Panc1 (cell line): ENCODE measurements around the gene SOBP. TPM values are rescaled to one million over a fixed set of nuclear protein-coding genes. Genes with fewer than 3 reads are reported as not detected.

Source experiments
- ATAC-seq: fragments of 200-7000 bp; cut with Tn5 transposase; 2 replicates; pipeline ENCODE4 v1.9.1; 2020; ENCODE audit warnings: mild to moderate bottlenecking, moderate library complexity
- BruUV-seq: library from RNA; stranded (reverse); fragments of 400-500 nt; replicated peaks from 2 replicates; lab custom pipeline; 2021; lab: Mats Ljungman, UMichigan
- CTCF ChIA-PET: fragments of 300-600 bp; sonication (Branson Sonifier 250); formaldehyde crosslinking; loops from one replicate; lab custom pipeline; 2022; ENCODE audit warnings: antibody characterized with exemption; lab: Charles Lee
- POLR2A ChIA-PET: fragments of 300-600 bp; sonication (Branson Sonifier 250); formaldehyde crosslinking; loops from one replicate; lab custom pipeline; 2022; ENCODE audit warnings: antibody characterized with exemption; lab: Charles Lee
- DNase-seq: peaks from one replicate; pipeline ENCODE4 v3.0.0-alpha.2; 2010; ENCODE audit warnings: low read depth, low spot score
- H3K27ac ChIP-seq: 2 replicates; pipeline ENCODE4 v1.5.1; 2011; ENCODE audit warnings: mild to moderate bottlenecking, low read length, inconsistent platforms
- H3K27me3 ChIP-seq: fragments of 200-500 bp; sonication (Bioruptor generic); 2 replicates; pipeline ENCODE4 v1.6.0; 2014; ENCODE audit warnings: low read length, inconsistent platforms; ENCODE audit not compliant: control insufficient read depth, insufficient read depth
- H3K36me3 ChIP-seq: fragments of 200-500 bp; sonication (Bioruptor generic); 2 replicates; pipeline ENCODE4 v1.5.1; 2014; ENCODE audit warnings: inconsistent platforms, mild to moderate bottlenecking, low read length, moderate library complexity; ENCODE audit not compliant: control insufficient read depth, insufficient read depth
- H3K4me1 ChIP-seq: 2 replicates; pipeline ENCODE4 v1.5.1; 2011; ENCODE audit warnings: inconsistent platforms, mild to moderate bottlenecking, low read length, moderate library complexity; ENCODE audit not compliant: control insufficient read depth, insufficient read depth
- H3K4me3 ChIP-seq, 2 experiments: 2 replicates each; pipeline ENCODE4 v1.5.1; 2011 to 2012; ENCODE audit warnings: low read depth in 2 of 2, low read length in 2 of 2, mild to moderate bottlenecking in 2 of 2, inconsistent platforms in 1 of 2, moderate library complexity in 1 of 2
- H3K9me3 ChIP-seq: fragments of 200-500 bp; sonication (Bioruptor generic); 2 replicates; pipeline ENCODE4 v1.5.1; 2014; ENCODE audit warnings: low read depth, mild to moderate bottlenecking, inconsistent platforms, low read length, moderate library complexity; ENCODE audit not compliant: control insufficient read depth, insufficient read depth
- CTCF ChIP-seq: fragments of 450-650 bp; IDR thresholded peaks from 2 replicates; pipeline ENCODE4 v1.5.1; 2017; ENCODE audit warnings: mild to moderate bottlenecking
- POLR2AphosphoS5 ChIP-seq: IDR thresholded peaks from 2 replicates; pipeline ENCODE4 v1.6.1; 2012; ENCODE audit warnings: mild to moderate bottlenecking, low read depth, low read length, moderate library complexity
- REST ChIP-seq, 2 experiments: IDR thresholded peaks; 2 replicates each; pipeline ENCODE4 v1.6.1; 2011 to 2012; ENCODE audit warnings: low read depth in 2 of 2, control low read depth in 1 of 2, low read length in 1 of 2, mild to moderate bottlenecking in 1 of 2, moderate library complexity in 1 of 2; ENCODE audit not compliant: insufficient read depth in 1 of 2
- SIN3A ChIP-seq: IDR thresholded peaks from 2 replicates; pipeline ENCODE4 v1.6.1; 2012; ENCODE audit warnings: low read depth, mild to moderate bottlenecking, low read length, moderate library complexity, borderline replicate concordance; ENCODE audit not compliant: insufficient read depth
- TCF7L2 ChIP-seq: IDR thresholded peaks from 2 replicates; pipeline ENCODE4 v1.6.1; 2011; ENCODE audit warnings: mild to moderate bottlenecking, low read depth, low read length, inconsistent platforms
- in situ Hi-C: cut with HindIII; loops from 2 replicates; pipeline ENCODE4 v1.10.0; 2016; ENCODE audit warnings: low sequenced_read_pairs, low pct_unique_long_range_greater_than_20kb
- intact Hi-C: fragments of 100-400 bp; cut with micrococcal nuclease; formaldehyde crosslinking; loops from one replicate; pipeline ENCODE4 v1.10.0; 2022; ENCODE audit not compliant: unreplicated experiment
- total RNA-seq: library from RNA; stranded (reverse); gene quantifications from one replicate; pipeline ENCODE4 v1.2.1, GENCODE V29; 2021; ENCODE audit not compliant: unreplicated experiment

SOBP gene
- total RNA-seq, 1 experiment from 2014 or later = 9.0 TPM

GRCh38 chr6:107578642-107579341, 88.9 kb downstream of the SOBP start:
- no peak overlapping the region for H3K27ac ChIP-seq
- H3K4me1 ChIP-seq = no peaks in the 10 kb centered on the region
- in situ Hi-C loops = no loop called here
- DNase-seq = no peak
- intact Hi-C loops = no loop called here
- no TSS peak for BruUV-seq
- ChIA-PET CTCF (no interaction called here), POLR2A (no interaction called here)
- no peak overlapping the region for H3K4me3 ChIP-seq
- H3K36me3 ChIP-seq = no peaks in the 10 kb centered on the region
- ATAC-seq = no peak
- H3K27me3 ChIP-seq = no peaks in the 10 kb centered on the region; the same call in 1 of the 2 replicates
- H3K9me3 ChIP-seq = no peaks in the 10 kb centered on the region
- TF ChIP-seq POLR2AphosphoS5 (no peak), TCF7L2 (no peak), CTCF (no peak), SIN3A (no peak), REST (IDR thresholded peaks at IDR 0.05; ENCODE audit: insufficient read depth in 1 of 2, low read depth in 2 of 2, low read length in 1 of 2) (no peak)

DNA sequence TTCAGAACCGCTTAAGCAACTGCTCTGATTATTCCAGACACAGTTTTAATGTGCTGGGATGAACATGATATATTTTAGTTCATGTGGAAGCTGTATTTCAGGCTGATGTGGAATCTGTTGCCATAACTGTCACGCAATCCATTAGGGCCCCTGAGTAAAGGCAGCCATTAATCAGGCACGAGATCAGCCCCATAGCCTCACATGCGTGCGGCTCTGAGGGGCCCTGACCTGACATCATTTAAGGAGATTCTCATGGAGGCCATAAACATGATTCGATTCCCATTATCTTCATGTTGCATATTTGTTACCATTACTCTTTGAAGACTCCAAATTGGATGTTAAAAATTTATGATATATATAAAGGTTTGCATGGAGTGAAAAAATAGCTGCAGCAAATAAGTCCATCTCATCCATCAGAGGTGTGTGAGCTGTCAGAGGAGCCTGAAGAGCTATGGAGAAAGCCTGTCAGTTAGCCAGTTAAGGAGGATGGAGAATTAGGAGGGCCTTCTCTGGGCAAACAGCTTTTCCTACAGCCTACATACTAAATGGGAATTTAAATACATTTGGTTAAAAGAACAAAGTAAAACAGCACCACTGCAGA, 89.6 kb downstream of the SOBP start:
- Histone ChIP-seq H3K9me3 (no peaks in the 10 kb centered on the region), H3K4me1 (no peaks in the 10 kb centered on the region), H3K27ac (no peak overlapping the region), H3K27me3 (no peaks in the 10 kb centered on the region; the same call in 1 of the 2 replicates), H3K4me3 (no peak overlapping the region), H3K36me3 (no peaks in the 10 kb centered on the region)
- ChIA-PET POLR2A (interaction anchor here (0.5 kb wide), 1 partner anchor 318 kb away, joined by 6 read pairs; no protein-coding TSS in a partner anchor), CTCF (no interaction called here)
- ATAC-seq (no peak), DNase-seq (no peak)
- TF ChIP-seq POLR2AphosphoS5 (no peak), TCF7L2 (no peak), SIN3A (no peak), REST (IDR thresholded peaks at IDR 0.05; ENCODE audit: insufficient read depth in 1 of 2, low read depth in 2 of 2, low read length in 1 of 2) (no peak), CTCF (no peak)
- no TSS peak for BruUV-seq
- in situ Hi-C loops = no loop called here
- intact Hi-C loops = no loop called here
